GM12801 (cell line): Measurements from ENCODE around the gene ZBTB11.

Source experiments
- TF ChIP-seq, protein P1 (sequence below): IDR thresholded peaks from one replicate; pipeline ENCODE4 v1.5.1; 2011; ENCODE audit warnings: control low read depth; ENCODE audit not compliant: insufficient read length; ENCODE audit errors: extremely low read depth

The ZBTB11 gene

DNA sequence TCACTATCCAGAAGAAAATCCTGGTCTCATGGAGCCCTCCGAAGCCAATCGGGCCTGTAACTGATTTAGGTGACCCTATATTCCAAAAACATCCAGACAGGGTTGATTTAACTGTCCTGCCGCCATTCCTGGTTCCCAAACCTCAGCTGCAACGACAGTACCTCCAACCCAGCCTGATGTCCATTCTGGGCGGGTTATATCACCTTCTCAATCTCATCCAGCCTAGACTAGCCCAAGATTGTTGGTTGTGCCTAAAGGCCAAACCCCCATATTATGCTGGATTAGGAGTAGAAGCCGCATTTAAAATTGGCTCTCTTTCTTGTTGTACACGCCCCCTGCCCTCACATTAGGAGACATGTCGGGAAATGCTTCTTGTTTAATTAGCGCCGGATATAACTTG, 36.7 kb downstream of the ZBTB11 start:
- TF ChIP-seq, protein P1, sequence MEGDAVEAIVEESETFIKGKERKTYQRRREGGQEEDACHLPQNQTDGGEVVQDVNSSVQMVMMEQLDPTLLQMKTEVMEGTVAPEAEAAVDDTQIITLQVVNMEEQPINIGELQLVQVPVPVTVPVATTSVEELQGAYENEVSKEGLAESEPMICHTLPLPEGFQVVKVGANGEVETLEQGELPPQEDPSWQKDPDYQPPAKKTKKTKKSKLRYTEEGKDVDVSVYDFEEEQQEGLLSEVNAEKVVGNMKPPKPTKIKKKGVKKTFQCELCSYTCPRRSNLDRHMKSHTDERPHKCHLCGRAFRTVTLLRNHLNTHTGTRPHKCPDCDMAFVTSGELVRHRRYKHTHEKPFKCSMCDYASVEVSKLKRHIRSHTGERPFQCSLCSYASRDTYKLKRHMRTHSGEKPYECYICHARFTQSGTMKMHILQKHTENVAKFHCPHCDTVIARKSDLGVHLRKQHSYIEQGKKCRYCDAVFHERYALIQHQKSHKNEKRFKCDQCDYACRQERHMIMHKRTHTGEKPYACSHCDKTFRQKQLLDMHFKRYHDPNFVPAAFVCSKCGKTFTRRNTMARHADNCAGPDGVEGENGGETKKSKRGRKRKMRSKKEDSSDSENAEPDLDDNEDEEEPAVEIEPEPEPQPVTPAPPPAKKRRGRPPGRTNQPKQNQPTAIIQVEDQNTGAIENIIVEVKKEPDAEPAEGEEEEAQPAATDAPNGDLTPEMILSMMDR: no peak

DNA sequence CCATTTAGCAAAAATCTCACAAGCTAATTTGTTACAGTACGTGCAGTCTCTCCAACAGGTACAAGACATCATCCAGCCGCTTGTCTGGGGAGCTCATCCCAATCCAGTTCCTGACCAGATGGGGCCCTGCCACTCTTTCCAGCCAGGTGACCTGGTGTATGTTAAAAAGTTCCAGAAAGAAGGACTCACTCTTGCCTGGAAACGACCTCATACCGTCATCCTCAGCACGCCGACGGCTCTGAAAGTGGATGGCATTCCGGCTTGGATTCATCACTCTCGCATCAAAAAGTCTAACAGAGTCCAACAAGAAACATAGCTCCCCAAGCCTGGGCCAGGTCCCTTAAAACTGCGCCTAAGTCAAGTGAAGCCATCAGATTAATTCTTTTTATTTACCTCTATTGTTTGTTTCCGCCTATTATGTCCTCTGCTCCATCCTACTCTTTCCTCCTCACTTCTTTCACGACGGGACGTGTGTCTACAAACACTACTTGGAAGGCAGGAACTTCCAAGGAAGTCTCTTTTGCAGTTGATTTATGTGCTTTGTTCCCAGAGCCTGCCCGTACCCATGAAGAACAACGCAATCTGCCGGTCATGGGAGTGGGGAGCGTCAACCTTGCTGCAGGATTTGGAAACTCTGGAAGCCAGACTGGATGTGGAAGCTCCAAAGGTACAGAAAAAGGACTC, 37.5 kb downstream of the ZBTB11 start:
- TF ChIP-seq, protein P1: no peak

DNA sequence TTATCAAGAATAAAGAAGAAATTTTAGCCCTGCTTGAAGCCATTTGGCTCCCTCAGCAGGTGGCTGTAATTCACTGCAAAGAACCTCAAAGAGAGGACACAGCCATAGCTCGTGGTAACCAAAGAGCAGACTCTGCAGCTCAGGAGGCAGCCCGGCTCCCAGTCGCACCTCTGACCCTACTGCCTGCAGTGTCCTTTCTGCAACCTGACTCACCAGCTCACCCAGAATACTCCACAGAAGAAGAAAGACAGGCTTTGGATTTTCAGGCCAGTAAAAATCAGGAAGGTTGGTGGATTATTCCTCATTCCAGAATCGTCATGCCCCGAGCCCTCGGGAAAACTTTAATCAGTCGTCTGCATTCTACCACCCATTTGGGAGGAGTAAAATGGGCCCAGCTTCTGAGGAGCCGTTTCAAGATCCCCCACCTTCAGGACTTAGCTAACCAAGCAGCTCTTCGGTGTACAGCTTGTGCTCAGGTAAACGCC, 38.6 kb downstream of the ZBTB11 start:
- TF ChIP-seq, protein P1: no peak

DNA sequence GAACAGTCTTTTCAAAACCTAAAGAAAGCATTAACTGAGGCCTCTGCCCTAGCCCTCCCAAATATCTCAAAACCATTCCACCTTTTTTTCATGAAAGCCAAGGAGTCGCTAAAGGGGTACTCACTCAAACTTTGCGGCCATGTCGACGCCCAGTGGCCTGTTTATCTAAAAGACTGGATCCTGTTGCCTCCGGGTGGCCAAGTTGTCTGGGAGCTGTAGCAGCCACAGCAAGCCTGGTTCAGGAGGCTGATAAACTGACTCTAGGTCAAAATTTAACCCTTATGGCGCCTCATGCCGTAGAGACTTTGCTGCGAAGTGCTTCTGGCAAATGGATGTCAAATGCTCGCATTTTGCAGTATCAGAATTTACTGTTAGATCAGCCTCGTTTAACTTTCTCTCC, 39.5 kb downstream of the ZBTB11 start:
- TF ChIP-seq, protein P1: no peak

DNA sequence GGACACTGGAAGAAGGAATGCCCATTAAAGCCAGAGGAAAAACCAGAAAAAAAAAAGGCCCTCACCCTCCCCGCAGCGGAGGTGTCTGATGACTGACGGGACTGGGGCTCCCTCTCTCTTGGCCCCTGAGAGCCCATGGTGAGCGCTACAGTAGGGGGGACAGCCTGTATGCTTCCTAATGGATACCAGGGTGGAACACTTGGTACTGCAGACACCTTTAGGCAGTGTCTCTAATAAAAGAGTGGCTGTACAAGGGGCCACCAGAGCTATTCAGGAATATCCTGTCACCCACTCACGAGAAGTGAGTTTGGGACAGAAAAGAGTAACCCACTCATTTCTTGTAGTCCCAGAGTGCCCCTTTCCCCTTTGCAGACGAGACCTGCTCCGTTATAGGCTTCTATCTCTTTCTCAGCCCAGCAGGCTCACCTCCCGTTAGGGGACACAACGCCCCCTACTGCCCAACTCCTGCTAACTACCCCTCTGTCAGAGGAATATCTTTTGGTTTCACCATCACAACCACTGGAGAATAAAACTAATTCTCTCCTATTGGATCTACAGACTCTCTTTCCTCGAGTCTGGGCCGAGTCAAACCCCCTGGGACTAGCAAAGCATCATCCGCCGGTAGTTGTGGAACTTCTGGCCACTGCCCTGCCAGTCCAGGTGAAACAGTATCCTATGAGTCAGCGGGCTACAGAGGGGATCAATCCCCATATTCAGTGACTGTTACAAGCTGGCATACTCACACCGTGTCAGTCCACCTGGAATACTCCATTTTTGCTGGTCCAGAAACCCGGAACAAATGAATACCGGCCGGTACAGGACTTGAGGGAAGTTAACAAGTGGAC, 40.8 kb downstream of the ZBTB11 start:
- TF ChIP-seq, protein P1: no peak

DNA sequence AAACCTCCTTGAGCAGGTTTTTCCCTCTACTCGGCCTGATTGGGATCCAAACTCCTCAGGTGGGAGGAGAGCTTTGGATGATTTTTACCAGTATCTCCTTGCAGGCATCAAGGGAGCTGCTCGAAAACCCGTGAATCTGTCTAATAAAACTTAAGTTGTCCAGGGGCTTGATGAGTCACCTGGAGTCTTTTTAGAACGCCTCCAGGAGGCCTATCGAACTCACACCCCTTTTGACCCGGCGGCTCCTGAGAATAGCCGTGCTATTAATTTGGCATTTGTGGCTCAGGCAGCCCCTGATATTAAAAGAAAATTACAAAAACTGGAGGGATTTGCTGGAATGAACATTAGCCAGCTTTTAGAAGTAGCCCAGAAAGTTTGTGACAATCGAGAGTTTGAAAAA, 41.6 kb downstream of the ZBTB11 start:
- TF ChIP-seq, protein P1: no peak

DNA sequence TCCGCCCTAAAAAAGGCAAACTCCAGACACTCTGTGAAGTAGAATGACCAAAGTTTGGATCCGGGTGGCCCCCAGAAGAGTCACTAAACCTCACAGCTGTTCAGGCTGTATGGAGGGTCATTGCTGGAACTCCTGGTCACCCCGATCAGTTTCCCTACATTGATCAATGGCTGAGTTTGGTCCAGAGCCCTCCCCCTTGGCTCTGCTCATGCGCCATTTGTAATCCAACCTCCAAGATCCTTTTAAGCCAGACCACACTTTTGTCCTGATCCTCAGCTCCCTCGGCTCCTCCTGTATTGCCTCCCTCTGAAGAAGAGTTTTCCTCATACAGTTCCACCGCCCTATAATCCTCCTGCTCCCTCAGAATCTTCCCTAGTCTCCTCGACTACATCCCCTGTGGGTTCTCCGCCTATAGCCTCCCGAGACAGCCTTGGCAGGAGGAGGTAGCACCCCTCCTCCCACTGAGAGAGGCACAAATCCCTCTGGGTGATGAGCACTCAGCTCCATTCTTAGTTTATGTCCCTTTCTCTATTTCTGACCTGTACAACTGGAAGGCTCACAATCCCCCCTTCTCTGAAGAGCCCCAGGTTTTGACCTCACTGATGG, 42.2 kb downstream of the ZBTB11 start:
- TF ChIP-seq, protein P1: no peak
